NCI-H524 (cell line): ENCODE measurements around the gene NCAPH2.

Source experiments
- DNase-seq, 2 experiments: peaks; one replicate each; lab custom pipeline; 2025; lab: John Stamatoyannopoulos, UW

The NCAPH2 gene

GRCh38 chr22:50507991-50508884 lies at the start of gene NCAPH2:
NCAPH2 (plus strand) TSS chr22:50508224; CDS start chr22:50508338, 114 bp downstream.
- peak; percentile 94 to 98 for DNase-seq

DNA sequence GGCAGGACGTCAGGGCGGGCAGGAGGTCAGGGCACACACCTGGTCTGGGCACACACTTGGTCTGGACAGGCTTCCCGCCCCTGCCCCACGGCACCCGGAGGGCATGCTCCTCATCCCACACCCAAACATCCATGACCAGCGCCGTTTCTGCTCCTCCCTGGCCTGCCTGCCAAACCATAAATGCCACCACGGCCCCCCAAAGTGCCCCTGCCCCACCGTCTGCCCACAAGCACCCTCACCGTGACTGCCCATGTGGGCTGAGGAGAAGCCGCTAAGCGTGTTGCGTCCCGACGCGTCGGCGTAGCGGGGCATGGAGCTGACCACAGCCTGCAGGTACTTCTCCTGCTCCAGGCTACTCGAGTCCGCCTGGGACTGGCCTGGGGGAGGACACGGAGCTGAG lies 49.0 kb upstream of the NCAPH2 start:
- no peak for DNase-seq

DNA sequence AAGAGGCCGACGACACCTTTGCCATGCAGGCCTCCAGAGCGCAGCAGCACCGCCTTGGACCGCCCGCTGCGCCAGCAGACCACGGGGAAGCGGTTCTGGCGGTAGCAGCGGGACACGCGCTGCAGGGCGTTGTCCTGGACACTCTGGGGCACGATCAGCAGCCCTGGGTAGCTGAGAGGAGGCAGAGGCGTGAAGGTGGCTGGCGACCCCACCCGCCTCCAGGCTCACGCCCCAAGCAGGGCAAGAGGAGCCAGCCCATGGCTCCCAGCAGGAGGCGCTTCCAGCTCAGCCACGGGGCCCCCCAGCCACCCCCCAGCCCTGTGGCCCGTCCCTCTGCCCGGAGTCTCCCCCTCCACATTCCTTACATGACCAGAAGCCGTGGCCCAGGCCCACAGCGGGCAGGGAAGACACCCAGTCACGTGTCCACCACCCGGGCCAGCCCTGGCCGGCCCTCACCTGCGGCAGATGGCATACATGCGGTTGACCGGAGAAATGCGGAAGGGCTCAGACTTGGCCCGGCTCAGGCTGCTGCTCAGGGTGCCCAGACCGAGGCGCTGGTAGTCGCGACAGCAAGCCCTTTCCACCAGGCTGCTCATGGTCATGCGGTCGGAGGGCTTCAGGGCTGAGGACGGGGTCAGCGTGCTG lies 48.4 kb upstream of the NCAPH2 start:
- no peak for DNase-seq

DNA sequence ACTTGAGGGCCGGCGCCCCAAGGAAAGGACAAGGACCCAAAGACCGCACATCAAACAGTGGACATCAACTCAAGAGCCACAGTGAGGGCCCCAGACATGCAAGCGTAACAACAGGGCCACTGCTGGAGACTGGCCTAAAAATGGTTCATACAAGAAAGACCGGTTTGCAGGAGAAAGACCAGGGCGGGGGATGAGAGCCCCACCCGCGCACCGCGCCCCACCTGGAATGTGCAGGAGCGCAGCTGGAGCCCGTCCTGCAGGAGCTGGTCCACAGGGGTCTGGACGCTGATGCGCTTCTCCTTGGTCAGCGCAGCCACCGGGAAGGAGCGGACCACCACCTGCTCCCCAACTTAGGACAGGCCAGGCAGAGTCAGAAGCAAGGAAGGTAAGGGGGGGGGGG lies 47.1 kb upstream of the NCAPH2 start:
- no peak for DNase-seq

GRCh38 chr22:50461536-50461935 lies 46.5 kb upstream of the NCAPH2 start:
- no peak for DNase-seq

- DNase-seq, result no peak
These were observed 46.0 kb upstream of the NCAPH2 start for GRCh38 chr22:50461979-50462540.

- DNase-seq, result no peak
These were observed 44.7 kb upstream of the NCAPH2 start for GRCh38 chr22:50463188-50463900.

GRCh38 chr22:50464451-50464850 lies 43.6 kb upstream of the NCAPH2 start:
- no peak for DNase-seq

GRCh38 chr22:50465066-50465930 lies 42.7 kb upstream of the NCAPH2 start:
- DNase-seq, result no peak

DNA sequence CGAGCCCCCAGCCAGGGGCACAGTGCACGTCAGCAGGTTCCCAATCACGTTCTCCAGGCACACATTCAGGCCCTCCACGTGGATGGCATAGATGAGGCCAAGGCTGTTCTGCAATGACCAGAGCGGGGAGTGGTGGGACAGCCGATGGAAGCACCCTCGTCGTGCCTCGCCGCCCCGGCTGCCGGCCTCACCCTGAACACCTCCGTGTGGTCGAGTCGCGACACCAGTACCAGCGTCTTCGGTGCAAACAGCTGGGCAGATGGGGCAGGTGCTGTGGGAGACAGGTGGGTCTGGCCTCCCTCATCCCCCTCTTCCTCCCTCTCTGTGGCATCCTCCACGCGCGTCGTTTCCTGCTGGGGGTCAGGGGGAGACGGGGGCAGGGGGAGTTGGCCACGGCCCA lies 40.7 kb upstream of the NCAPH2 start:
- no peak for DNase-seq

DNA sequence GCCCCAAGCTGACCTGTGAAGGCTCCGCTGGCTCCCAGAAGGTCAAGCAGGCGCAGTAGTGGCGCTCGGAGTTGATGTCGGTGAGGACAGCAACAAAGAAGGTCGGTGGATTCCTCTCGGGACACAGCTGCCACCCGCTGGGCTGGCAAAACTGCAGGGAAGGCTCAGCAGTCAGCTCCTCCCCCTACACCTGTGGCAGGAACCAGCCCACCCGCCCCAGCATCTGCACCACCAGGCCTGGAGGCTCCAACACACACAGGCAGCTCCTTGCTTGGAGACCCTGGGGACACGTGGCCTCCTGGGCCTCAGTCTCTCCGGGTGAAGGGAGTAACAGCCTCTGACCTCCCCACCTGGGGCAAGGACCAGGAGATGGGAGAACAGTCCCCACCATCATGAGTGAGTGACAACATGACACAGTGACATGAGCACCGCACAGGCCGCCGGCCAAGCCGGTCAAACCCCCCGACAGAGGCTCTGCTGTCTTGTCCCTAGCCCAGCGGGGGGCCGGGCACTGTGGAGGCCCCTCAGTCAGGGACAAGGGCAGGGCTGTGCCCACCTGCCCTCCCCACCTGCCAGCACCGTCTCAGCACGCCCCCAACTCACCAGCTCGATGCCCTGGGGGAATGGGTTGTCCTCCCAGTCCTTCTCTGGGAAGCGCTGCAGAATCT lies 40.1 kb upstream of the NCAPH2 start:
- no peak for DNase-seq

DNA sequence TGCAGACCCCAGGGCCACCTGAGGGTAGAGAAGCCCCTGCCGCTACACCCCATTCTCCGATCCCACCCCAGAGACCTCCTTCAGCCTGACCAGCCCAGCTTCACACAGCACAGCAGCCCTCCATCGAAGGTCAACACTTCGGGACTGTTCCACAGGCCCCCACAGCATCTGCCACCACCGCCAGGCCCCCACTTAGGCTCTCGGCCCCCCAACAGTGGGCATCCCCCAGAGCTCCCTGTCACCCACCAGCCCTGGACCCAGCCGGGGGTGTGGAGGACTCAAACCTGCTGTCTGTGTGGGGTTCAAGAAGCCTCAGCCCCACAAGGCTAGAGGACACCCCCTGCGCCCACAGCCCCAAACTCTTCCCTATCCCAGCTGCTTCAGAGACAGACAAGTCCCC lies 39.4 kb upstream of the NCAPH2 start:
- no peak for DNase-seq

GRCh38 chr22:50469377-50470305 lies 38.4 kb upstream of the NCAPH2 start:
- peak; percentile 79 to 97 for DNase-seq

DNA sequence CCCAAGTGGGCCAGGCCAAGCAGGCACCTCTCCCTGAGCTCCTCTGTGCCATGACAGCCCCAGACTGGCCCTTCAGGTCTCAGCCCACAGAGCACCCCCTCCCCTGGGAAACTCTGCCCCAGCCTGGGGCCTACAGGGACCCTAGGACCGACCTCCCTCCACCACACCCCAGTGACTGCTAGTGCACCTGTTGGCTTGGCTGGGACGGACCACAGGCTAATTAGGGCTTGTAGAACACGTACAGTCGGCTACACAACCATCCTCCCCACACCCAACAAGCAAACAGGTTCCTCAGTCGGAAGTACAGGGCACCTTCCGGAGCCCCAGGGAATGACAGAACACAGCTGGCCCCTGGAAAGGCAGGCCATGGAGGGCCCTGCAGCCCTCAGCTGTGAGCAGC lies 37.5 kb upstream of the NCAPH2 start:
- peak in 1 of 2 experiments; percentile 28 for DNase-seq

DNA sequence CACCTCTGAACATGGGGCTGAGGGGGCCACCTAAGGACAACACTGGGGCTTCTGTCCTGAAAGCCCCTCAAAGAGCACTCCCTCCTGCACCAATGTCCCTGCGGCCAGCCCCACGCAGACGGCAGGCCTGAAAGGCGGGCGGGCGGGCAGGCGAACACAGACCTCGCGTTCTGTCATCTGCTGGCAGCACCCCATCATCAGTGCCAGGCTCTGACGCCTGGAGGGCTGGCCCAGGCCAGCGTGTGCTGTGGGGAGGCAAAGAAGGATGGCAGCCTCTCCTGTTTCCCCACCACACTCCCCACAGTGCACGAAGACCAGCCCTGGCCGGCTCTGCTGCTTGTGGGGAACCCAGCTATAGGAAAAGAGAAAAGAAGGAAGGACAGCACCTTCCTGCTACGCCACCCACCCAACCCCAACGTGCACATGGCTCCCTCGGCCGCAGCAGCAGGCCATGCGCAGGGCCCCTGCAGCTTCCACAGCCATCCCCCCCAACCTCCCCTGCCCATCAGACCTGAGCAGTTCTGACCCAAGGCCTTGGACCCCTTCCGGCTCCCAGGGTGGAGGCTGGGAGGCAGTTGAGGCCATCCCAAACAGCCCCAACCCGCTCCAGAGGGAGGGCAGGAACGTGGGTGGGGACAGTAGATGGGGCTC lies 36.7 kb upstream of the NCAPH2 start:
- no peak for DNase-seq

- no peak for DNase-seq
These were observed 36.1 kb upstream of the NCAPH2 start for GRCh38 chr22:50471962-50472361.

- peak in 1 of 2 experiments; percentile 36 for DNase-seq
These were observed 34.9 kb upstream of the NCAPH2 start for GRCh38 chr22:50473088-50473487.

DNA sequence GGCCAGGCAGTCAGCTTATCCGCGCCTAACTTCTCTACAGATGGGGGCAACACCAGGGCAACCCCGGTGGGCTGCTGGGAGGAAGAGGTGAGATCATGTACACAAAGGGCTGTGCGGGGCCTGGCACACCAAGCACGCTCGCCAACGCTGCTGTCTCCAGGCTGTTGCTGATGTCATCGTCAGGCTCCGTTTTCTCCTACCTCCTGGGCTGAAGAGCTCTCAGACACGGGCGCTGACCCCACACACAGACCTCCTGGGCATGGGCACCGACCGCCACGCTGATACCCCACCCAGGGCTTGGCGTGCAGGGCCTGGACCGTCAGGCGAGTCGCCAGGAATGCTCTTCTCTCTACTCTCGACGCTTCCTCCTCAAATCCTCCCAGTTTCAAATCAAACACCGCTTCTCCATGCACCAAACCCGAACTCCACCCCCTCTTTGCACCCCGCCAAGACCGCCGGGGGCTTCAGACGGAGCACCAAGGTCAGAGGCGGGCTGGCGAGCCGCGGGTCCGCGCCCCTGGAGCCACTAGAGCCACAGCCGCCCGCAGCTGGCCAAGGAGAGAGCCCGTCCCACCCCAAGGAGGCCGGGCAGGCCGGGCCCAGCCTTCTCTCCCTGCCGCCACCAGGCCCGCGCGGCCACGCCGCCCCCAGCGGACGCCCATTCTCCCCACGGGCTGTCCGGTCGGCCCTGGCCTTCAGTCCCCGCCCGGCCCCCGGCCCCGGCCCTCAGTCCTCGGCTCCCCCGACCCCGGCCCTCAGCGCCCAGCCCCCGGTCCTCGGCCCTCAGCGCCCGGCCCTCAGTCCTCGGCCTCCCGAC lies 34.0 kb upstream of the NCAPH2 start:
- no peak for DNase-seq
